DND-41 (cell line): Measurements from ENCODE around the gene SYNE1.

Source experiments
- ATAC-seq: fragments of 200-7000 bp; cut with Tn5 transposase; 3 replicates; pipeline ENCODE4 v1.9.1; 2021; ENCODE audit warnings: low read depth; ENCODE audit not compliant: insufficient read depth
- DNase-seq: peaks from one replicate; pipeline ENCODE4 v3.0.0-alpha.2; 2020
- H2AFZ ChIP-seq: 2 replicates; pipeline ENCODE4 v1.6.0; 2012; ENCODE audit warnings: low read depth, low read length
- H3K27ac ChIP-seq: 2 replicates; pipeline ENCODE4 v1.5.1; 2012; ENCODE audit warnings: low read length, inconsistent platforms
- H3K27me3 ChIP-seq: fragments of 200-600 bp; sonication (generic); 2 replicates; pipeline ENCODE4 v1.6.0; 2012; ENCODE audit warnings: low read length, mild to moderate bottlenecking, inconsistent platforms; ENCODE audit not compliant: insufficient read depth, poor library complexity
- H3K36me3 ChIP-seq: 2 replicates; pipeline ENCODE4 v1.5.1; 2012; ENCODE audit warnings: low read length, inconsistent platforms; ENCODE audit not compliant: insufficient read depth
- H3K4me1 ChIP-seq: 2 replicates; pipeline ENCODE4 v1.5.1; 2012; ENCODE audit warnings: mild to moderate bottlenecking, low read length; ENCODE audit not compliant: insufficient read depth
- H3K4me2 ChIP-seq: 2 replicates; pipeline ENCODE4 v1.6.0; 2012; ENCODE audit warnings: mild to moderate bottlenecking, moderate library complexity, low read length, inconsistent platforms; ENCODE audit not compliant: insufficient read depth
- H3K4me3 ChIP-seq, 2 experiments: fragments of 200-600 bp in 1 of 2; shearing (Covaris generic) in 1 of 2; 2 replicates each; pipeline ENCODE4 v1.5.1; 2012 to 2016; ENCODE audit warnings: inconsistent platforms in 2 of 2, low read length in 2 of 2, mild to moderate bottlenecking in 2 of 2, low read depth in 1 of 2, moderate library complexity in 1 of 2
- H3K79me2 ChIP-seq: 2 replicates; pipeline ENCODE4 v1.6.0; 2012; ENCODE audit warnings: low read length, inconsistent platforms; ENCODE audit not compliant: insufficient read depth
- H3K9ac ChIP-seq: 2 replicates; pipeline ENCODE4 v1.6.0; 2012; ENCODE audit warnings: low read depth, mild to moderate bottlenecking, inconsistent platforms, low read length, moderate library complexity
- H3K9me3 ChIP-seq: 2 replicates; pipeline ENCODE4 v1.5.1; 2012; ENCODE audit warnings: low read length, moderate library complexity, mild to moderate bottlenecking, inconsistent platforms; ENCODE audit not compliant: insufficient read depth, severe bottlenecking
- H4K20me1 ChIP-seq: 2 replicates; pipeline ENCODE4 v1.6.0; 2012; ENCODE audit warnings: low read length; ENCODE audit not compliant: insufficient read depth
- EZH2 ChIP-seq: IDR thresholded peaks from 3 replicates; pipeline ENCODE4 v1.6.1; 2012; ENCODE audit warnings: borderline replicate concordance, low read depth, mild to moderate bottlenecking, moderate library complexity, low read length, inconsistent platforms; ENCODE audit not compliant: severe bottlenecking
- TF ChIP-seq, protein P1 (sequence below): IDR thresholded peaks from 2 replicates; pipeline ENCODE4 v1.5.1; 2012; ENCODE audit warnings: borderline replicate concordance, low read length, moderate library complexity, mild to moderate bottlenecking; ENCODE audit not compliant: poor library complexity, severe bottlenecking; ENCODE audit errors: extremely low read depth

SYNE1 gene

DNA sequence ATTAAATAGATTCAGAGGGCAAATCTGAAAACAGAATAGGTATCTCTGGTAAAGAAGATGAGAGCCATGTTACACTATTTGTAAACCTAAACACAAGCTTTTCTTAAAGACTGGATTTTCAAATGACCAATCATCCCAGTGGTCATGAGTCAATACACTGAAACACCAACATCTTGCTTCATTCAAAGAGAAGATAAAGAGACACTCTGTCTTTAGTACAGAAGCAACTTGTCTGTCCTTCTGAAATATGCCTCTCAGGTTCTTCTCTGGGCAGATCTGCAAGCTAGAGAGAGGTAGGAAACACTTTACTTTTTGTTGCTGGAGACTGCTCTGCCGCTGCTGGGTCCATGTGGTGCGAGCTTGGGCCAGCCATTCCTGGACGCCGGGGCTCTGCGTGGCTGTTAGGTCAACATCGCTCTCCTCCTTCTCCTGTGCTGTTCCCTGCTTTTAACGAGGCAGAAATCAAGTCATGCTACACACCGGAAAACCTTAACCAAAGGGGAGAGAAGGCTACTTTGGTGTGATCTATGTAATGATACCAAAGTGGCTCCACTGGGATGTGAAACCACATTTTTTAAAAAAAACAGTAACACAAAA is 368.2 kb downstream of the SYNE1 start:
- ATAC-seq (no peak), DNase-seq (no peak)
- Histone ChIP-seq H3K9me3 (peaks cover 8% of the 10 kb centered on the region), H3K4me2 (no peak overlapping the region), H3K4me1 (no peaks in the 10 kb centered on the region), H3K4me3 (no peak overlapping the region), H3K27me3 (no peaks in the 10 kb centered on the region), H3K36me3 (peaks cover 21% of the 10 kb centered on the region), H3K79me2 (no peaks in the 10 kb centered on the region), H2AFZ (no peak overlapping the region), H3K27ac (no peak overlapping the region), H4K20me1 (no peaks in the 10 kb centered on the region), H3K9ac (no peak overlapping the region)
- TF ChIP-seq EZH2: no peak
- TF ChIP-seq, protein P1, sequence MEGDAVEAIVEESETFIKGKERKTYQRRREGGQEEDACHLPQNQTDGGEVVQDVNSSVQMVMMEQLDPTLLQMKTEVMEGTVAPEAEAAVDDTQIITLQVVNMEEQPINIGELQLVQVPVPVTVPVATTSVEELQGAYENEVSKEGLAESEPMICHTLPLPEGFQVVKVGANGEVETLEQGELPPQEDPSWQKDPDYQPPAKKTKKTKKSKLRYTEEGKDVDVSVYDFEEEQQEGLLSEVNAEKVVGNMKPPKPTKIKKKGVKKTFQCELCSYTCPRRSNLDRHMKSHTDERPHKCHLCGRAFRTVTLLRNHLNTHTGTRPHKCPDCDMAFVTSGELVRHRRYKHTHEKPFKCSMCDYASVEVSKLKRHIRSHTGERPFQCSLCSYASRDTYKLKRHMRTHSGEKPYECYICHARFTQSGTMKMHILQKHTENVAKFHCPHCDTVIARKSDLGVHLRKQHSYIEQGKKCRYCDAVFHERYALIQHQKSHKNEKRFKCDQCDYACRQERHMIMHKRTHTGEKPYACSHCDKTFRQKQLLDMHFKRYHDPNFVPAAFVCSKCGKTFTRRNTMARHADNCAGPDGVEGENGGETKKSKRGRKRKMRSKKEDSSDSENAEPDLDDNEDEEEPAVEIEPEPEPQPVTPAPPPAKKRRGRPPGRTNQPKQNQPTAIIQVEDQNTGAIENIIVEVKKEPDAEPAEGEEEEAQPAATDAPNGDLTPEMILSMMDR: no peak

DNA sequence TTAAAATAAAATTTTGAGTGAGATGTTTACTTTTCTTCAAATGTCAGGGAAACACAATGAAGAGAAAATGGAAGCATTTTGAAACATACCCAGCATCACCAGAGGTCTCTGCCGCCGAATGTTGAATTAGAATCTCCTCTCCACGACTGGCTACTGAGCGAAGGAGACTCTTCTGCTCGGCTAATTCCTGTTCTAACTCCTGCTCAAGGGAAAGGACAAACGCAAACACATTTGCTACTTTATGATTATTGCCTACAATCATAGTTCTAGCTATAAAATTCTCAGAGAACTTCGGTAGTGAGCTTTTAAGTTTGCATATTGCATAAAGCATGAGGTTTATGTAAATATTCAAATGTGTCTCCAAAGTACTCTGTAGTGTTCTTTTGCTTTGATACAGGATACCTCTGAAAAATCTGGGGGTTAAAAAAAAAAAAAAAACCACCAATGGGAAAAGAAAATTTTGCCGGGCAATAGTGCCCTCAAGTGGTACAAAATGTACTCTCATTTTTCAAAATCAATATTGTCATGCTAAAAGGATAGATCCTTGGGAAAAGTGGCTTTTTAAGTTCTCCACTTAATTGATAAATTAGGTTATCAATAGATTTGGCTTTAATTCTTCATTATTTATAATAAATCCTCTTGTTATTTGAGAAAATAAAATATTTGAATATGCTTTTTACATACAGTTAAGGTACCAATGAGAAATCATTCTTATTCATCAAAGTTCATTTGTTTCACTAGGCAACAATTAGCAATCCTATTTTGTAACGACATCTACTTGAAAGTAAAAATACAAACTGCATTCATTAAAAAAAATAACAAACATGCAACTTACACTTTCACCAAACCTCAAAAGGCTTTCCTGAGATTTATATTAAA is 369.0 kb downstream of the SYNE1 start:
- H3K4me3 ChIP-seq: no peak overlapping the region
- H3K9me3 ChIP-seq: peaks cover 15% of the 10 kb centered on the region
- H3K27me3 ChIP-seq: no peaks in the 10 kb centered on the region
- H3K4me1 ChIP-seq: no peaks in the 10 kb centered on the region
- no peaks in the 10 kb centered on the region for H4K20me1 ChIP-seq
- no peak overlapping the region for H3K9ac ChIP-seq
- TF ChIP-seq, protein P1: peak; percentile 60
- TF ChIP-seq EZH2: no peak
- DNase-seq: no peak
- no peak overlapping the region for H2AFZ ChIP-seq
- no peaks in the 10 kb centered on the region for H3K79me2 ChIP-seq
- H3K4me2 ChIP-seq: no peak overlapping the region
- peaks cover 23% of the 10 kb centered on the region for H3K36me3 ChIP-seq
- no peak overlapping the region for H3K27ac ChIP-seq
- no peak for ATAC-seq

GRCh38 chr6:152265651-152266050 is 371.5 kb downstream of the SYNE1 start:
- Histone ChIP-seq H3K27ac (no peak overlapping the region), H3K36me3 (peaks cover 46% of the 10 kb centered on the region), H3K9me3 (peaks cover 30% of the 10 kb centered on the region), H3K4me2 (no peak overlapping the region), H2AFZ (no peak overlapping the region), H3K4me3 (no peak overlapping the region), H3K79me2 (no peaks in the 10 kb centered on the region), H3K27me3 (no peaks in the 10 kb centered on the region), H3K4me1 (no peaks in the 10 kb centered on the region), H3K9ac (no peak overlapping the region), H4K20me1 (no peaks in the 10 kb centered on the region)
- no peak for ATAC-seq
- no peak for TF ChIP-seq EZH2
- TF ChIP-seq, protein P1: no peak
- DNase-seq: no peak
